Omental fat pad (tissue), 4 donors: ENCODE measurements around the gene B9D1. TPM values are rescaled to one million over a fixed set of nuclear protein-coding genes. Genes with fewer than 3 reads are reported as not detected.

Source experiments
- ATAC-seq: fragments of 150-250 bp; one replicate; pipeline ENCODE4 v1.9.1; 2016; ENCODE audit warnings: mild to moderate bottlenecking, moderate library complexity; ENCODE audit not compliant: low FRiP score
- DNase-seq: peaks from one replicate; pipeline ENCODE4 v3.0.0-alpha.2; 2019; ENCODE audit warnings: low spot score
- total RNA-seq, 4 donors: library from RNA; depleted of rRNA; stranded (reverse); fragments of >200 nt; gene quantifications; one replicate each; pipeline ENCODE4 v1.1.0, GENCODE V29; 2016
- TF ChIP-seq, protein P1 (sequence below), 3 donors: fragments of 450-650 bp; IDR thresholded peaks; one replicate each; pipeline ENCODE4 v1.5.1; 2016 to 2017; ENCODE audit warnings: antibody characterized with exemption in 3 of 3, mild to moderate bottlenecking in 3 of 3, moderate library complexity in 2 of 3

The B9D1 gene
- total RNA-seq, 4 donors from 2014 or later: 8.0 to 27.4 (median 18.3) TPM

DNA sequence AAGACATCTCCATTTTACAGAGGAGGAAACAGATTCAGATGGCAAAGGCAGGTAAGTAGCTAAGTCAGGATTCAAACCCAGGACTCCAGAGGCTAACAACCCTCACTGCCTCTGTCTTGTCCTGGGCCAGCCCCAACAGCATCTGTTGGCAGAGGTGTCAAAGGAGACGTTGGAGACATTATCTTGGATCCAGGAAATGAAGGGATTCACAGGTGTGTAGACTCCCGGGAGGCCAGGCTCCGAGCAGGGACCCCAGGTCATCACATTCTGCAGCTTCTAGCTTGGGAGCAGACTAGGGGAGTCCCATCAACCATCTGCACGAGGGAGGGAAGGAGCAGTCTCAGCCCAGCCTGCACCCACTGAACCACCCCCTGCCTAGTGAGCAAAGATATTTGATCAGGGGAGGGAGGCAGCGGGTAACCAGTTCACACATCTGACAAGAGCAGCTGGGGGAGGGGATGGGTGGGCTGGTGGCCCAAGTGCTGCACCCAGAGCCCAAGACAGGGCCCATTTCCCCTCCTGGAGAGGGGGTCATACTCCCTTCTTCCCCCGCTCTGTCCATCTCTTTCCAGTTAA lies 1.0 kb upstream of the B9D1 start:
- ATAC-seq: no peak

DNA sequence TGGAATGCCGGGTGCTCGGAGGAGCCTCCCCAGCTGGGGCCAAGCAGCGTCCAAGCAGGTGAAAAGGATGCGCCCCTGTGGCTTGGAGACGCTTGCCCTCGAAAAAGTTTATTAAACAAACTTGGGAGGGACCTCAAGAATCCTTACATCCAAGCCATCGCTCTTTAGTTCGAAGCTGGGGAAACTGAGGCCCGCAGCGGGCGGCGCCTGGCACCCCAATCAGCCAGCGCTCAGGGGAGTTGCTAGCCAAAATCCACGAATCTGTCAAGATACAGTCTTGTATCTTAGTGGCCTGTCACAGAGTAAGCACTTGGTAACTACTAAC lies 553 bp upstream of the B9D1 start:
- ATAC-seq: no peak
- TF ChIP-seq, protein P1, sequence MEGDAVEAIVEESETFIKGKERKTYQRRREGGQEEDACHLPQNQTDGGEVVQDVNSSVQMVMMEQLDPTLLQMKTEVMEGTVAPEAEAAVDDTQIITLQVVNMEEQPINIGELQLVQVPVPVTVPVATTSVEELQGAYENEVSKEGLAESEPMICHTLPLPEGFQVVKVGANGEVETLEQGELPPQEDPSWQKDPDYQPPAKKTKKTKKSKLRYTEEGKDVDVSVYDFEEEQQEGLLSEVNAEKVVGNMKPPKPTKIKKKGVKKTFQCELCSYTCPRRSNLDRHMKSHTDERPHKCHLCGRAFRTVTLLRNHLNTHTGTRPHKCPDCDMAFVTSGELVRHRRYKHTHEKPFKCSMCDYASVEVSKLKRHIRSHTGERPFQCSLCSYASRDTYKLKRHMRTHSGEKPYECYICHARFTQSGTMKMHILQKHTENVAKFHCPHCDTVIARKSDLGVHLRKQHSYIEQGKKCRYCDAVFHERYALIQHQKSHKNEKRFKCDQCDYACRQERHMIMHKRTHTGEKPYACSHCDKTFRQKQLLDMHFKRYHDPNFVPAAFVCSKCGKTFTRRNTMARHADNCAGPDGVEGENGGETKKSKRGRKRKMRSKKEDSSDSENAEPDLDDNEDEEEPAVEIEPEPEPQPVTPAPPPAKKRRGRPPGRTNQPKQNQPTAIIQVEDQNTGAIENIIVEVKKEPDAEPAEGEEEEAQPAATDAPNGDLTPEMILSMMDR (IDR thresholded peaks at IDR 0.05): no peak
- no peak for DNase-seq

More for the DNA sequence above, 1.0 kb upstream of the B9D1 start:
- no peak for DNase-seq
- TF ChIP-seq, protein P1 (IDR thresholded peaks at IDR 0.05): no peak

DNA sequence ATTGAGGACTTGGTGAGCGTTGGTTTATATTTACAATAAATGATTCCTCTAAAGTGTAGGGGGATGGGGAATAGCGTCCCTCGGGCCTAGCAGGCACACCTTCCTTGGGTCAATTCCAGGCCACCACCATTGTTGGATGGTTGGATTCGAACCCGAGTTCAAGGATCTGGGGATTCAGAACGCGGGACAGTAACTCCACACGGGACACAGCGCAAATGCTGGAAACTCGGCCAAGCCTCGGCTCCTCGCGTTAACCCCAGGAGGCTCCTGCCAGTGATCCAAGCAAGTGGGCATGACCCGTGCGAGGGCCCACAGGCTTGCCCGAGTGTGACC lies 613 bp downstream of the B9D1 start:
- no peak for ATAC-seq
- no peak for DNase-seq
- TF ChIP-seq, protein P1 (IDR thresholded peaks at IDR 0.05): no peak

DNA sequence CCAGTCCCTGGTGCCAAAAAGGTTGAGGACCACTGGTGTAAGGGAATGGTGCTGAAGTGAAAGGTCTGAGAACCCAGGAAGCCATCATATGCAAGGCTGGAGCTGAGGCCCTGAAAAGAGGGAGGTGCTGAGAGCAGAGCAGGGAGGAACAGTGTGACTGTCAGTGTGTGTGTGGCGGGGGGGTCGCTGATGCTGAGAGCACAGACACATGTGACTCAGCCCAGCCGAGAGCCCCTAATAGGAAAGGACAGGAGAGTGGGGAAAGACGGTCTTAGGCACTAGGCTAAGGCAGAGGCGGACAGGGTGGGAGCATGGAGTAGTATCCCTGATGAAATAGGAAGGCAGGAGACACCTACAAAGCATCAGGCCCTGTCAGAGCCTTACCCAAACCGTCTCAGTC lies 1.2 kb downstream of the B9D1 start:
- TF ChIP-seq, protein P1 (IDR thresholded peaks at IDR 0.05): no peak
- no peak for ATAC-seq
- DNase-seq: no peak

DNA sequence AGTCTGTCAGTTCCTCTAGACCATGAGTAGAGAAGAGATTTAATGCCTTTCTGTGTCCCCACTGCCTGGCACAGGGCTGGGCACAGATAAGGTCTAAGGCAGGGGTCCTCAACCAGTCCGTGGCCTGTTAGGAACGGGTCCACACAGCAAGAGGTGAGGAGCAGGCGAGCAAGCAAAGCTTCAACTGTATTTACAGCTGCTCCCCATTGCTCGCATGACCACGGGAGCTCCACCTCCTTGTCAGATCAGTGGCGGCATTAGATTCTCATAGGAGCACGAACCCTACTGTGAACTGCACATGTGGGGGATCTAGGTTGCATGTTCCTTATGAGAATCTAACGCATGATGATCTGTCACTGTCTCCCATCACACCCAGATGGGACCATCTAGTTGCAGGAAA lies 1.8 kb downstream of the B9D1 start:
- TF ChIP-seq, protein P1 (IDR thresholded peaks at IDR 0.05): no peak
- ATAC-seq: no peak
- no peak for DNase-seq

DNA sequence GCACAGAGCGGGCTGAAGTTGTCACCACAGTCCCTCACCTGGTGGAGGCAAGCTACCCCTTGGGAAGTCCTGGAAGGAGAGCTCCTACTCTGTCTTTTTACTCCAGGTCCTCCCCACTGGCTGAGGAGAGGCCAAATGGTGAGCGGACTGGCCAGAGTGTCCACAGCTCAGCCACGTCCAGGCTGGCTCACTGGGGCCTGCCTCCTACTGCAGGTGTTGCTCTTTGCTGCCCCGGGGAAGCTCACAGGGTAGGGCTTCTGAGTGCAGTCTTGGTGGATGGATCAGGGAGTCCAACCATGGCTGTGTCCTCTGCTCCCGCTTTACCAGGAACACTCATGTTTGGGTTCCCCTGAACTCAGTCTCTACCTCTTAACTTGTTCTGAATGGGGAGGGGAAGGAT lies 2.7 kb downstream of the B9D1 start:
- TF ChIP-seq, protein P1 (IDR thresholded peaks at IDR 0.05): no peak
- DNase-seq (no peak), ATAC-seq (no peak)

DNA sequence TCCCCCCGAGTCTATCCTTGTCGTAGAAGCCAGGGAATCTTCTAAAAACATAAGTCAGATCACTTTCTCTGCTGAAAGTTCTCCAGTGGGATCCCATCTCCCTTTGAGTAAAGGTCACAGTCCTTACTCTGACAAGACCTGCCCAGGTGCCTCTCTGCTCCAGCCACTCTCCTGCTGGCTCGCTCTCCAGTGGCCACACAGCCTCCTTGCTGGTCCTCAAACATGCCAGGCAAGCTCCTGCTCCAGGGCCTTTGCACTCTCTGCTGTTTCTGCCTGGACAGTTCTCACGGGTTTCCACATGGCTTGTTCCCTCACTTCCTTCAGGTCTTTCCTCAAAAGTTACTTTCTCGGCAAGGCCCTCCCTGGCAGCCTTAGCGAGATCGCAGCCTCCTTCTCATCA lies 3.4 kb downstream of the B9D1 start:
- TF ChIP-seq, protein P1 (IDR thresholded peaks at IDR 0.05): no peak
- no peak for DNase-seq
- no peak for ATAC-seq
